Thoracic aorta (tissue), 2 donors: Measurements from ENCODE around the gene HACD4. TPM values are rescaled to one million over a fixed set of nuclear protein-coding genes. Genes with fewer than 3 reads are reported as not detected.

Experiments used
- ATAC-seq: fragments of 150-250 bp; one replicate; pipeline ENCODE4 v1.8.0; 2017; ENCODE audit warnings: low read depth; ENCODE audit not compliant: insufficient number of reproducible peaks, low FRiP score
- DNase-seq: peaks from one replicate; pipeline ENCODE4 v3.0.0-alpha.2; 2020; ENCODE audit warnings: low spot score
- H3K27ac ChIP-seq, 2 donors: fragments of 200-600 bp; sonication (generic); 1 replicate in 1 of 2; 2 replicates in 1 of 2; pipeline ENCODE4 v1.5.1; 2016; ENCODE audit warnings: mild to moderate bottlenecking in 2 of 2, moderate library complexity in 2 of 2
- H3K27me3 ChIP-seq: fragments of 200-600 bp; sonication (generic); replicated peaks from 2 replicates; pipeline ENCODE4 v1.6.0; 2016; ENCODE audit warnings: mild to moderate bottlenecking; ENCODE audit not compliant: insufficient read depth
- H3K36me3 ChIP-seq: fragments of 200-600 bp; sonication (generic); one replicate; pipeline ENCODE4 v1.5.1; 2016
- H3K4me1 ChIP-seq, 2 donors: fragments of 200-600 bp; sonication (generic); 1 replicate in 1 of 2; 2 replicates in 1 of 2; pipeline versions ENCODE4 v1.5.1 to v1.6.0; 2016; ENCODE audit warnings: low read depth in 2 of 2, mild to moderate bottlenecking in 1 of 2; ENCODE audit not compliant: control insufficient read depth in 1 of 2
- H3K4me3 ChIP-seq: fragments of 200-600 bp; sonication (generic); 2 replicates; pipeline ENCODE4 v1.5.1; 2016; ENCODE audit warnings: mild to moderate bottlenecking
- H3K9me3 ChIP-seq: fragments of 200-600 bp; sonication (generic); 2 replicates; pipeline ENCODE4 v1.5.1; 2016
- CTCF ChIP-seq: fragments of 200-600 bp; sonication (generic); IDR thresholded peaks from one replicate; pipeline ENCODE4 v1.5.1; 2019; ENCODE audit warnings: antibody characterized with exemption
- total RNA-seq, 2 donors: library from RNA; depleted of rRNA; stranded (reverse); fragments of >200 nt; gene quantifications; one replicate each; pipeline versions ENCODE4 v1.1.0 to v1.2.3, GENCODE V29; 2016

The HACD4 gene
- total RNA-seq, 2 donors from 2014 or later: 2.0 to 8.4 TPM

GRCh38 chr9:20987521-20987920, 43.9 kb downstream of the HACD4 start:
- Histone ChIP-seq H3K36me3 (peaks cover 5% of the 10 kb centered on the region), H3K27me3 (no peaks in the 10 kb centered on the region), H3K4me3 (no peak overlapping the region), H3K9me3 (no peaks in the 10 kb centered on the region), H3K4me1 (peaks cover 8 to 38% of the 10 kb centered on the region in 2 donors), H3K27ac (no peak overlapping the region)
- ATAC-seq (no peak), DNase-seq (no peak)
- TF ChIP-seq CTCF: no peak

- Histone ChIP-seq H3K27ac (no peak overlapping the region), H3K36me3 (peaks cover 5% of the 10 kb centered on the region), H3K4me3 (no peak overlapping the region), H3K27me3 (no peaks in the 10 kb centered on the region), H3K9me3 (no peaks in the 10 kb centered on the region), H3K4me1 (peaks cover 8 to 53% of the 10 kb centered on the region in 2 donors)
- no peak for DNase-seq
- TF ChIP-seq CTCF: no peak
- ATAC-seq: no peak
Measured at GRCh38 chr9:20985851-20986600, 45.4 kb downstream of the HACD4 start.

- TF ChIP-seq CTCF: no peak
- no peaks in the 10 kb centered on the region for H3K9me3 ChIP-seq
- no peak for ATAC-seq
- H3K4me1 ChIP-seq: peaks cover 7 to 56% of the 10 kb centered on the region in 2 donors
- no peak overlapping the region for H3K27ac ChIP-seq
- no peak overlapping the region for H3K4me3 ChIP-seq
- no peaks in the 10 kb centered on the region for H3K36me3 ChIP-seq
- no peaks in the 10 kb centered on the region for H3K27me3 ChIP-seq
- DNase-seq: no peak
Measured at GRCh38 chr9:20984506-20984905, 46.9 kb downstream of the HACD4 start.

GRCh38 chr9:20981486-20981885, 50.0 kb downstream of the HACD4 start:
- no peak for TF ChIP-seq CTCF
- no peak for DNase-seq
- ATAC-seq: no peak

GRCh38 chr9:20980832-20981455, 50.5 kb downstream of the HACD4 start:
- H3K27ac ChIP-seq: peak overlapping the region; percentile 79 to 80
- no peak for TF ChIP-seq CTCF
- ATAC-seq (peak; percentile 66), DNase-seq (no peak)
- H3K36me3 ChIP-seq: no peaks in the 10 kb centered on the region
- no peaks in the 10 kb centered on the region for H3K9me3 ChIP-seq
- no peaks in the 10 kb centered on the region for H3K27me3 ChIP-seq
- H3K4me3 ChIP-seq: peak overlapping the region; percentile 28
- H3K4me1 ChIP-seq: peaks cover 4 to 40% of the 10 kb centered on the region in 2 donors

More at GRCh38 chr9:20981486-20981885, 50.0 kb downstream of the HACD4 start:
- no peaks in the 10 kb centered on the region for H3K36me3 ChIP-seq
- H3K27me3 ChIP-seq: no peaks in the 10 kb centered on the region
- no peaks in the 10 kb centered on the region for H3K9me3 ChIP-seq
- H3K4me1 ChIP-seq: peaks cover 4 to 40% of the 10 kb centered on the region in 2 donors
- H3K4me3 ChIP-seq: peak overlapping the region; percentile 28
- H3K27ac ChIP-seq: peak overlapping the region; percentile 79 to 80
